GM23248 (cell line): ENCODE measurements around the gene TTLL13. TPM values are rescaled to one million over a fixed set of nuclear protein-coding genes. Genes with fewer than 3 reads are reported as not detected.

ENCODE experiments used
- DNase-seq: peaks from one replicate; pipeline ENCODE4 v3.0.0-alpha.2; 2015
- H2AFZ ChIP-seq: fragments of 200-600 bp; sonication (generic); 2 replicates; pipeline ENCODE4 v1.6.1; 2016; ENCODE audit warnings: antibody characterized with exemption
- H3F3A ChIP-seq: fragments of 200-600 bp; sonication (generic); 2 replicates; pipeline ENCODE4 v1.6.1; 2016; ENCODE audit warnings: mild to moderate bottlenecking, antibody characterized with exemption, mixed run types; ENCODE audit not compliant: insufficient read depth
- H3K27ac ChIP-seq: fragments of 200-600 bp; sonication (generic); 2 replicates; pipeline ENCODE4 v1.5.1; 2016; ENCODE audit warnings: mild to moderate bottlenecking
- H3K27me3 ChIP-seq: fragments of 200-600 bp; sonication (generic); replicated peaks from 2 replicates; pipeline ENCODE4 v1.6.1; 2016; ENCODE audit warnings: mild to moderate bottlenecking; ENCODE audit not compliant: insufficient read depth
- H3K36me3 ChIP-seq: fragments of 200-600 bp; sonication (generic); 2 replicates; pipeline ENCODE4 v1.6.1; 2016; ENCODE audit warnings: low read depth, mild to moderate bottlenecking
- H3K4me1 ChIP-seq: fragments of 200-600 bp; sonication (generic); 2 replicates; pipeline ENCODE4 v1.6.1; 2016; ENCODE audit warnings: mild to moderate bottlenecking; ENCODE audit not compliant: insufficient read depth
- H3K4me2 ChIP-seq: fragments of 200-600 bp; sonication (generic); one replicate; pipeline ENCODE4 v1.6.1; 2016; ENCODE audit warnings: mild to moderate bottlenecking; ENCODE audit not compliant: unreplicated experiment
- H3K4me3 ChIP-seq: fragments of 200-600 bp; sonication (generic); 2 replicates; pipeline ENCODE4 v1.5.1; 2016; ENCODE audit warnings: mild to moderate bottlenecking
- H3K79me2 ChIP-seq: fragments of 200-600 bp; sonication (generic); 2 replicates; pipeline ENCODE4 v1.6.1; 2016; ENCODE audit warnings: mild to moderate bottlenecking; ENCODE audit not compliant: insufficient read depth
- H3K9ac ChIP-seq: fragments of 200-600 bp; sonication (generic); 2 replicates; pipeline ENCODE4 v1.6.1; 2016; ENCODE audit warnings: mild to moderate bottlenecking
- H3K9me2 ChIP-seq: fragments of 200-600 bp; sonication (generic); 2 replicates; pipeline ENCODE4 v1.6.1; 2016; ENCODE audit warnings: mixed run types, mild to moderate bottlenecking, moderate library complexity; ENCODE audit not compliant: insufficient read depth
- H3K9me3 ChIP-seq: fragments of 200-600 bp; sonication (generic); one replicate; pipeline ENCODE4 v1.6.1; 2017; ENCODE audit warnings: low read depth
- H4K20me1 ChIP-seq: fragments of 200-600 bp; sonication (generic); 2 replicates; pipeline ENCODE4 v1.6.0; 2016; ENCODE audit not compliant: insufficient read depth
- EZH2 ChIP-seq: fragments of 200-600 bp; sonication (generic); IDR thresholded peaks from 2 replicates; pipeline ENCODE4 v1.6.1; 2018; ENCODE audit warnings: antibody characterized with exemption, mild to moderate bottlenecking; ENCODE audit not compliant: insufficient read depth, poor library complexity, severe bottlenecking
- EZH2phosphoT487 ChIP-seq: fragments of 200-600 bp; sonication (generic); IDR thresholded peaks from 2 replicates; pipeline ENCODE4 v1.6.1; 2018; ENCODE audit warnings: antibody characterized with exemption, moderate library complexity, mild to moderate bottlenecking, low read depth; ENCODE audit not compliant: insufficient read depth
- WGBS, 2 experiments: methylation state at CpG; one replicate each; pipeline ENCODE4 v1.1.6; 2015 to 2017; ENCODE audit warnings: low lambda C conversion rate in 2 of 2, low coverage in 1 of 2; ENCODE audit errors: missing lambda C conversion rate in 2 of 2; 5-methylcytosine and 5-hydroxymethylcytosine counted together
- in situ Hi-C: fragments of 300-500 bp; cut with MboI; formaldehyde crosslinking; loops from 2 replicates; pipeline ENCODE4 v1.15.0; 2020
- polyA plus RNA-seq: library from polyadenylated mRNA; unstranded; fragments of >200 nt; fragmentation: Nextera tagmentation; extraction: Ambion mirVana; gene quantifications from 2 replicates; pipeline ENCODE4 v1.2.1, GENCODE V29; 2016
- total RNA-seq: library from RNA; depleted of rRNA; stranded (reverse); fragments of >200 nt; shearing (Covaris generic); gene quantifications from 2 replicates; pipeline ENCODE4 v1.2.3, GENCODE V29; 2014

Gene TTLL13
- total and polyA plus RNA-seq, 2 experiments from 2014 or later, result not detected

GRCh38 chr15:90201944-90202375 is 47.4 kb upstream of the TTLL13 start:
- Histone ChIP-seq H2AFZ (peak overlapping the region; percentile 79), H3F3A (peaks cover 13% of the 10 kb centered on the region; the same call in 1 of the 2 replicates), H3K79me2 (no peaks in the 10 kb centered on the region), H3K36me3 (no peaks in the 10 kb centered on the region), H3K4me2 (peak overlapping the region; percentile 81), H3K27me3 (no peaks in the 10 kb centered on the region), H3K9me3 (no peaks in the 10 kb centered on the region), H3K9ac (peak overlapping the region; percentile 71), H3K4me1 (peaks cover 7% of the 10 kb centered on the region; the same call in 1 of the 2 replicates), H3K27ac (no peak overlapping the region), H4K20me1 (no peaks in the 10 kb centered on the region), H3K9me2 (no peaks in the 10 kb centered on the region), H3K4me3 (peak overlapping the region; percentile 80)
- in situ Hi-C loops, result no loop called here
- DNase-seq, result peak; percentile 27
- 13 to 14% methylated on average over 22 to 25 of the region's 25 CpGs for WGBS, 2 experiments
- no peak for TF ChIP-seq EZH2phosphoT487
- no peak for TF ChIP-seq EZH2

GRCh38 chr15:90202929-90203328 is 46.4 kb upstream of the TTLL13 start:
- Histone ChIP-seq H3K4me1 (peaks cover 6% of the 10 kb centered on the region; the same call in 1 of the 2 replicates), H3K4me2 (no peak overlapping the region), H2AFZ (no peak overlapping the region), H3K79me2 (no peaks in the 10 kb centered on the region), H3K27me3 (no peaks in the 10 kb centered on the region), H3K9me2 (no peaks in the 10 kb centered on the region), H3K9ac (no peak overlapping the region), H4K20me1 (no peaks in the 10 kb centered on the region), H3K4me3 (no peak overlapping the region), H3K27ac (no peak overlapping the region), H3F3A (peaks cover 13% of the 10 kb centered on the region; the same call in 1 of the 2 replicates), H3K9me3 (no peaks in the 10 kb centered on the region), H3K36me3 (no peaks in the 10 kb centered on the region)
- TF ChIP-seq EZH2phosphoT487 (no peak), EZH2 (no peak)
- 82 to 91% methylated on average over 4 of the region's 4 CpGs for WGBS, 2 experiments
- in situ Hi-C loops, result no loop called here
- DNase-seq, result no peak

GRCh38 chr15:90203473-90203872 is 45.9 kb upstream of the TTLL13 start:
- H3K36me3 ChIP-seq, result no peaks in the 10 kb centered on the region
- no peak overlapping the region for H2AFZ ChIP-seq
- peaks cover under 1% of the 10 kb centered on the region; the same call in 1 of the 2 replicates for H3K4me1 ChIP-seq
- peaks cover 9% of the 10 kb centered on the region; the same call in 1 of the 2 replicates for H3F3A ChIP-seq
- H3K79me2 ChIP-seq, result no peaks in the 10 kb centered on the region
- no peak overlapping the region for H3K4me3 ChIP-seq
- H3K27ac ChIP-seq, result no peak overlapping the region
- H3K27me3 ChIP-seq, result no peaks in the 10 kb centered on the region
- H4K20me1 ChIP-seq, result no peaks in the 10 kb centered on the region
- no peaks in the 10 kb centered on the region for H3K9me3 ChIP-seq
- DNase-seq, result no peak
- in situ Hi-C loops, result no loop called here
- no peak for TF ChIP-seq EZH2
- TF ChIP-seq EZH2phosphoT487, result no peak
- H3K9ac ChIP-seq, result no peak overlapping the region
- 84 to 91% methylated on average over 7 of the region's 7 CpGs for WGBS, 2 experiments
- H3K4me2 ChIP-seq, result no peak overlapping the region
- no peaks in the 10 kb centered on the region for H3K9me2 ChIP-seq

GRCh38 chr15:90203922-90204321 is 45.4 kb upstream of the TTLL13 start:
- DNase-seq, result no peak
- H3K27me3 ChIP-seq, result no peaks in the 10 kb centered on the region
- no peaks in the 10 kb centered on the region for H3K79me2 ChIP-seq
- H3K9ac ChIP-seq, result no peak overlapping the region
- WGBS, 2 experiments, result 79 to 84% methylated on average over 7 to 8 of the region's 8 CpGs
- H3K4me2 ChIP-seq, result no peak overlapping the region
- in situ Hi-C loops, result no loop called here
- TF ChIP-seq EZH2phosphoT487 (no peak), EZH2 (no peak)
- no peaks in the 10 kb centered on the region for H4K20me1 ChIP-seq
- H3K9me2 ChIP-seq, result no peaks in the 10 kb centered on the region
- no peaks in the 10 kb centered on the region for H3K4me1 ChIP-seq
- no peaks in the 10 kb centered on the region for H3K9me3 ChIP-seq
- H3K36me3 ChIP-seq, result no peaks in the 10 kb centered on the region
- H3K27ac ChIP-seq, result no peak overlapping the region
- H3F3A ChIP-seq, result peaks cover 8% of the 10 kb centered on the region; the same call in 1 of the 2 replicates
- no peak overlapping the region for H2AFZ ChIP-seq
- no peak overlapping the region for H3K4me3 ChIP-seq
